ENCODE results near the gene RNFT2. TPM values are rescaled to one million over a fixed set of nuclear protein-coding genes. Genes with fewer than 3 reads are reported as not detected.

RNFT2 gene
- total RNA-seq, 6 experiments from 2014 or later = 0.09 to 2.1 (median 0.75) TPM

- ATAC-seq (peak; percentile 43 to 70 (median 53)), DNase-seq (no peak)
- Histone ChIP-seq H3K27ac (no peak overlapping the region), H3K27me3 (peaks cover 0 to 31% of the 10 kb centered on the region in 2 donors), H3K4me1 (peaks cover 0 to 8% (median 0%) of the 10 kb centered on the region in 4 donors), H3K4me3 (no peak overlapping the region), H3K36me3 (no peaks in the 10 kb centered on the region), H3K9me3 (no peaks in the 10 kb centered on the region)
- no CpG with 5 or more reads among the region's 65 CpGs for WGBS (ENCODE audit: insufficient coverage, low coverage, low lambda C conversion rate, missing lambda C conversion rate)
- TF ChIP-seq CTCF (IDR thresholded peaks at IDR 0.05) (no peak), POLR2A (IDR thresholded peaks at IDR 0.05) (no peak)
- intact Hi-C loops (cut with DNase I) = no loop called here
Observed at GRCh38 chr12:116880817-116881324, 142.8 kb downstream of the RNFT2 start.

- WGBS (ENCODE audit: insufficient coverage, low coverage, low lambda C conversion rate, missing lambda C conversion rate) = 5% methylated on average over 30 of the region's 49 CpGs
- no peak for DNase-seq
- Histone ChIP-seq H3K27me3 (peaks cover 0 to 31% of the 10 kb centered on the region in 2 donors), H3K4me3 (no peak within 1 kb of the TSS), H3K9me3 (no peaks in the 10 kb centered on the region), H3K27ac (no peak within 1 kb of the TSS), H3K36me3 (no peaks in the 10 kb centered on the region), H3K4me1 (peaks cover 0 to 8% (median 0%) of the 10 kb centered on the region in 4 donors)
- intact Hi-C loops (cut with DNase I) = no loop called here
- no peak for ATAC-seq
- no peak for TF ChIP-seq CTCF (IDR thresholded peaks at IDR 0.05)
- TF ChIP-seq POLR2A (IDR thresholded peaks at IDR 0.05) = no peak
Observed at GRCh38 chr12:116881325-116881876, 143.3 kb downstream of the RNFT2 start, which contains the start of gene HRK. Gene HRK, minus strand, starts transcription at chr12:116881441. Its CDS starts 134 bp downstream, at chr12:116881307.

- ATAC-seq (no peak), DNase-seq (no peak)
- TF ChIP-seq POLR2A (IDR thresholded peaks at IDR 0.05) (no peak), CTCF (IDR thresholded peaks at IDR 0.05) (no peak)
- intact Hi-C loops (cut with DNase I) = no loop called here
- 4% methylated on average over 14 of the region's 29 CpGs for WGBS (ENCODE audit: insufficient coverage, low coverage, low lambda C conversion rate, missing lambda C conversion rate)
- no peaks in the 10 kb centered on the region for H3K36me3 ChIP-seq
- H3K9me3 ChIP-seq = no peaks in the 10 kb centered on the region
- no peak overlapping the region for H3K4me3 ChIP-seq
- peaks cover 0 to 31% of the 10 kb centered on the region in 2 donors for H3K27me3 ChIP-seq
- H3K4me1 ChIP-seq = peaks cover 0 to 8% (median 0%) of the 10 kb centered on the region in 4 donors
- no peak overlapping the region for H3K27ac ChIP-seq
Observed at GRCh38 chr12:116881877-116882507, 143.9 kb downstream of the RNFT2 start.

GRCh38 chr12:116882742-116883141 lies 144.6 kb downstream of the RNFT2 start:
- Histone ChIP-seq H3K36me3 (no peaks in the 10 kb centered on the region), H3K9me3 (no peaks in the 10 kb centered on the region), H3K27me3 (peaks cover 0 to 25% of the 10 kb centered on the region in 2 donors), H3K4me3 (no peak overlapping the region), H3K4me1 (peaks cover 0 to 8% (median 0%) of the 10 kb centered on the region in 4 donors), H3K27ac (no peak overlapping the region)
- intact Hi-C loops (cut with DNase I) = no loop called here
- no peak for TF ChIP-seq CTCF (IDR thresholded peaks at IDR 0.05)
- TF ChIP-seq POLR2A (IDR thresholded peaks at IDR 0.05) = no peak
- peak in 1 of 4 donors; percentile 33 for ATAC-seq
- no peak for DNase-seq
- 8% methylated on average over 4 of the region's 6 CpGs for WGBS (ENCODE audit: insufficient coverage, low coverage, low lambda C conversion rate, missing lambda C conversion rate)
